ENCODE measurements around the gene BCL2.

DNA sequence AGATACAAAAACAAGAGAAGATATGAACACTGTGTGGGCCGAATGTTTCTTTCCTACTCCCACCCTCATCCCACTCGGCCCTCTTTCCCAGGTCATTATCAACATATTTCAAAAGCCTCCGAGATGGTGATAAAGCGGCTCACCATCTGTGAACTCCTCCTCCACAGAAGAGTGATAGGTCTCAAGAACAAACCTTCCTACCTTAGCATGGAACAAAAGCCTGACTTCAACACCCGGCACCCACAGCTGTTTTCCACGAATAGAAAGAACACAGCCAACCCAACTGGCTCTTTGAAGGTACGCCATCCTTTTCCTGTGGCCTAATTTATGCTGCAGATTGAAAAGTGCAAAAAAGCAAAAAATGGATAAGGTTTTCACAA is 28.8 kb downstream of the BCL2 start:
- TF ChIP-seq, protein P1, sequence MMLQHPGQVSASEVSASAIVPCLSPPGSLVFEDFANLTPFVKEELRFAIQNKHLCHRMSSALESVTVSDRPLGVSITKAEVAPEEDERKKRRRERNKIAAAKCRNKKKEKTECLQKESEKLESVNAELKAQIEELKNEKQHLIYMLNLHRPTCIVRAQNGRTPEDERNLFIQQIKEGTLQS (IDR thresholded peaks at IDR 0.05) = no peak
- TF ChIP-seq, protein P2, sequence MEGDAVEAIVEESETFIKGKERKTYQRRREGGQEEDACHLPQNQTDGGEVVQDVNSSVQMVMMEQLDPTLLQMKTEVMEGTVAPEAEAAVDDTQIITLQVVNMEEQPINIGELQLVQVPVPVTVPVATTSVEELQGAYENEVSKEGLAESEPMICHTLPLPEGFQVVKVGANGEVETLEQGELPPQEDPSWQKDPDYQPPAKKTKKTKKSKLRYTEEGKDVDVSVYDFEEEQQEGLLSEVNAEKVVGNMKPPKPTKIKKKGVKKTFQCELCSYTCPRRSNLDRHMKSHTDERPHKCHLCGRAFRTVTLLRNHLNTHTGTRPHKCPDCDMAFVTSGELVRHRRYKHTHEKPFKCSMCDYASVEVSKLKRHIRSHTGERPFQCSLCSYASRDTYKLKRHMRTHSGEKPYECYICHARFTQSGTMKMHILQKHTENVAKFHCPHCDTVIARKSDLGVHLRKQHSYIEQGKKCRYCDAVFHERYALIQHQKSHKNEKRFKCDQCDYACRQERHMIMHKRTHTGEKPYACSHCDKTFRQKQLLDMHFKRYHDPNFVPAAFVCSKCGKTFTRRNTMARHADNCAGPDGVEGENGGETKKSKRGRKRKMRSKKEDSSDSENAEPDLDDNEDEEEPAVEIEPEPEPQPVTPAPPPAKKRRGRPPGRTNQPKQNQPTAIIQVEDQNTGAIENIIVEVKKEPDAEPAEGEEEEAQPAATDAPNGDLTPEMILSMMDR (IDR thresholded peaks at IDR 0.05 in 2 of 3, conservative IDR thresholded peaks at IDR 0.05 in 1 of 3; ENCODE audit: borderline replicate concordance in 1 of 3, insufficient read depth in 1 of 3, low read depth in 2 of 3, low read length in 2 of 3) = no peak
- no peak for TF ChIP-seq POLR2A (IDR thresholded peaks at IDR 0.05; ENCODE audit: borderline replicate concordance, extremely low read depth, insufficient read depth, insufficient read length)
- TF ChIP-seq RAD21 (IDR thresholded peaks at IDR 0.05; ENCODE audit: low read depth) = no peak
- TF ChIP-seq, protein P3, sequence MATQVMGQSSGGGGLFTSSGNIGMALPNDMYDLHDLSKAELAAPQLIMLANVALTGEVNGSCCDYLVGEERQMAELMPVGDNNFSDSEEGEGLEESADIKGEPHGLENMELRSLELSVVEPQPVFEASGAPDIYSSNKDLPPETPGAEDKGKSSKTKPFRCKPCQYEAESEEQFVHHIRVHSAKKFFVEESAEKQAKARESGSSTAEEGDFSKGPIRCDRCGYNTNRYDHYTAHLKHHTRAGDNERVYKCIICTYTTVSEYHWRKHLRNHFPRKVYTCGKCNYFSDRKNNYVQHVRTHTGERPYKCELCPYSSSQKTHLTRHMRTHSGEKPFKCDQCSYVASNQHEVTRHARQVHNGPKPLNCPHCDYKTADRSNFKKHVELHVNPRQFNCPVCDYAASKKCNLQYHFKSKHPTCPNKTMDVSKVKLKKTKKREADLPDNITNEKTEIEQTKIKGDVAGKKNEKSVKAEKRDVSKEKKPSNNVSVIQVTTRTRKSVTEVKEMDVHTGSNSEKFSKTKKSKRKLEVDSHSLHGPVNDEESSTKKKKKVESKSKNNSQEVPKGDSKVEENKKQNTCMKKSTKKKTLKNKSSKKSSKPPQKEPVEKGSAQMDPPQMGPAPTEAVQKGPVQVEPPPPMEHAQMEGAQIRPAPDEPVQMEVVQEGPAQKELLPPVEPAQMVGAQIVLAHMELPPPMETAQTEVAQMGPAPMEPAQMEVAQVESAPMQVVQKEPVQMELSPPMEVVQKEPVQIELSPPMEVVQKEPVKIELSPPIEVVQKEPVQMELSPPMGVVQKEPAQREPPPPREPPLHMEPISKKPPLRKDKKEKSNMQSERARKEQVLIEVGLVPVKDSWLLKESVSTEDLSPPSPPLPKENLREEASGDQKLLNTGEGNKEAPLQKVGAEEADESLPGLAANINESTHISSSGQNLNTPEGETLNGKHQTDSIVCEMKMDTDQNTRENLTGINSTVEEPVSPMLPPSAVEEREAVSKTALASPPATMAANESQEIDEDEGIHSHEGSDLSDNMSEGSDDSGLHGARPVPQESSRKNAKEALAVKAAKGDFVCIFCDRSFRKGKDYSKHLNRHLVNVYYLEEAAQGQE (IDR thresholded peaks at IDR 0.05; ENCODE audit: low read depth) = no peak
- no peak for TF ChIP-seq CBX3 (IDR thresholded peaks at IDR 0.05; ENCODE audit: low read depth)
- TF ChIP-seq POLR2AphosphoS5 (IDR thresholded peaks at IDR 0.05; ENCODE audit: low read depth, low read length) = no peak
- no peak for TF ChIP-seq JUND (IDR thresholded peaks at IDR 0.05)
- no peak for TF ChIP-seq EZH2 (IDR thresholded peaks at IDR 0.05)
- no peak for TF ChIP-seq ZNF274 (IDR thresholded peaks at IDR 0.05; ENCODE audit: low read depth, low read length)
- TF ChIP-seq SP1 (IDR thresholded peaks at IDR 0.05; ENCODE audit: low read depth) = no peak
- no peak for TF ChIP-seq ELF1 (IDR thresholded peaks at IDR 0.05; ENCODE audit: borderline replicate concordance, low read depth)
- TF ChIP-seq SRF (IDR thresholded peaks at IDR 0.05; ENCODE audit: low read depth) = no peak
